Fibroblast of mammary gland (primary cell): ENCODE data around the gene ZNF662.

ENCODE experiments used
- DNase-seq: peaks from one replicate; pipeline ENCODE4 v3.0.0-alpha.2; 2010; ENCODE audit warnings: low read depth
- H3K4me3 ChIP-seq: 2 replicates; pipeline ENCODE4 v1.5.1; 2011; ENCODE audit warnings: low read depth, mild to moderate bottlenecking, low read length, moderate library complexity; ENCODE audit not compliant: control insufficient read depth
- CTCF ChIP-seq: conservative IDR thresholded peaks from 2 replicates; pipeline ENCODE4 v1.5.1; 2011; ENCODE audit warnings: low read depth, low read length, inconsistent platforms; ENCODE audit not compliant: control insufficient read depth, insufficient read depth

Gene ZNF662

GRCh38 chr3:42871592-42872196 lies 34.2 kb upstream of the ZNF662 start:
- H3K4me3 ChIP-seq, result no peak overlapping the region
- TF ChIP-seq CTCF, result no peak
- DNase-seq, result no peak

- peak; percentile 15 for DNase-seq
- no peak overlapping the region for H3K4me3 ChIP-seq
- no peak for TF ChIP-seq CTCF
Observed at GRCh38 chr3:42872718-42873117, 33.2 kb upstream of the ZNF662 start.

- TF ChIP-seq CTCF, result no peak
- no peak for DNase-seq
- H3K4me3 ChIP-seq, result no peak overlapping the region
Observed at GRCh38 chr3:42873221-42873982, 32.5 kb upstream of the ZNF662 start.

GRCh38 chr3:42874749-42875148 lies 31.2 kb upstream of the ZNF662 start:
- no peak for DNase-seq
- no peak for TF ChIP-seq CTCF
- H3K4me3 ChIP-seq, result no peak overlapping the region

- H3K4me3 ChIP-seq, result no peak within 1 kb of the TSS
- DNase-seq, result no peak
- no peak for TF ChIP-seq CTCF
Observed at GRCh38 chr3:42875325-42876151, 30.4 kb upstream of the ZNF662 start, which contains the start of gene CYP8B1. Gene CYP8B1 (minus strand): TSS chr3:42875879. CDS start chr3:42875816, 63 bp downstream.

GRCh38 chr3:42876401-42876800 lies 29.5 kb upstream of the ZNF662 start:
- no peak overlapping the region for H3K4me3 ChIP-seq
- no peak for DNase-seq
- no peak for TF ChIP-seq CTCF
